IgD-negative memory B cell (primary cell): ENCODE measurements around the gene MMAB. TPM values are rescaled to one million over a fixed set of nuclear protein-coding genes. Genes with fewer than 3 reads are reported as not detected.

ENCODE experiments used
- H3K27ac Mint-ChIP-seq, 3 donors: one replicate each; pipeline ENCODE4 v1.8.0; 2020 to 2022; ENCODE audit warnings: mild to moderate bottlenecking in 3 of 3, mixed read lengths in 3 of 3, moderate library complexity in 1 of 3
- H3K27me3 Mint-ChIP-seq: one replicate; pipeline ENCODE4 v1.8.0; 2021; ENCODE audit warnings: mixed read lengths
- H3K36me3 Mint-ChIP-seq: one replicate; pipeline ENCODE4 v1.8.0; 2020; ENCODE audit warnings: mild to moderate bottlenecking, mixed read lengths
- H3K4me1 Mint-ChIP-seq, 3 donors: one replicate each; pipeline ENCODE4 v1.8.0; 2020 to 2022; ENCODE audit warnings: mixed read lengths in 3 of 3, mild to moderate bottlenecking in 1 of 3
- H3K4me3 Mint-ChIP-seq, 4 donors: one replicate each; pipeline ENCODE4 v1.8.0; 2020 to 2022; ENCODE audit warnings: mild to moderate bottlenecking in 4 of 4, mixed read lengths in 4 of 4, moderate library complexity in 3 of 4
- H3K9me3 Mint-ChIP-seq, 3 donors: one replicate each; pipeline ENCODE4 v1.8.0; 2020 to 2021; ENCODE audit warnings: mixed read lengths in 3 of 3, mild to moderate bottlenecking in 1 of 3
- polyA plus RNA-seq: library from polyadenylated mRNA; unstranded; fragments of 300-500 nt; fragmentation: Illumina TruSeq; gene quantifications from one replicate; pipeline ENCODE4 v1.2.3, GENCODE V29; 2021

The MMAB gene
- polyA plus RNA-seq, 1 donor from 2014 or later = 21.7 TPM

- Mint-ChIP-seq H3K27me3 (no peaks in the 10 kb centered on the region), H3K36me3 (peaks cover 2% of the 10 kb centered on the region), H3K27ac (no peak overlapping the region), H3K9me3 (no peaks in the 10 kb centered on the region), H3K4me3 (no peak overlapping the region), H3K4me1 (peaks cover 0 to 11% (median 6%) of the 10 kb centered on the region in 3 donors)
Measured at GRCh38 chr12:109596418-109597244, 23.3 kb upstream of the MMAB start.

DNA sequence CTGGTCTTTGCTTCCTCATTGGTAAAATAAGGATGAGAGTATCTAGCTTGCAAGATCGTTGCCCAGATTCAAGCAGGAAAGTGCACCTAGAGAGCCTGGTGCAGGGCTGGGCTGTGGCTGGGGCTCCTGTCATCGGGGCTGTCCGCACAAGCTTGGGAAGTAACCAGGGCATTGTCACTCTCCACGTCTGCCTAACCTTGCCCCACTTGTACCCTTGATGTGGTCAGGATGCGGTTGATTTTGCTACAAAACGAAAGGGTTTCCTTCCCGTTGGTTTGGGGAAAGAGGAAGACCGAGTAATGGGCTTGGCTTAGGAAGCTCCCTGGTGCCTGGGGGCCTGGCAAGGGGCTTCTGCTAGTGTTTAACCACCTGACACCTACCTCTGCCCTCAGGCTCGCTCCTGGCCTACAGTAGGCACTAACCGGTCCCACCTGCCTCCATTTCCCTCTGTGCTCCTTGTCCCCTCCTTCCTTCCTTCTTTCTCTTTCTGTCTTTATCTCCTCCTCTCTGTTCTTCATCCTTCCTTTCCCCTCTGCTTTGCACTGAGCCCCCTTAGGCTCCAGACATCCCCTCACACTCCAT lies 22.1 kb upstream of the MMAB start:
- Mint-ChIP-seq H3K4me3 (no peak overlapping the region), H3K27ac (peak overlapping the region in 1 of 3 donors; percentile 31), H3K4me1 (peaks cover 0 to 9% (median 6%) of the 10 kb centered on the region in 3 donors), H3K27me3 (no peaks in the 10 kb centered on the region), H3K9me3 (no peaks in the 10 kb centered on the region), H3K36me3 (peaks cover 2% of the 10 kb centered on the region)

DNA sequence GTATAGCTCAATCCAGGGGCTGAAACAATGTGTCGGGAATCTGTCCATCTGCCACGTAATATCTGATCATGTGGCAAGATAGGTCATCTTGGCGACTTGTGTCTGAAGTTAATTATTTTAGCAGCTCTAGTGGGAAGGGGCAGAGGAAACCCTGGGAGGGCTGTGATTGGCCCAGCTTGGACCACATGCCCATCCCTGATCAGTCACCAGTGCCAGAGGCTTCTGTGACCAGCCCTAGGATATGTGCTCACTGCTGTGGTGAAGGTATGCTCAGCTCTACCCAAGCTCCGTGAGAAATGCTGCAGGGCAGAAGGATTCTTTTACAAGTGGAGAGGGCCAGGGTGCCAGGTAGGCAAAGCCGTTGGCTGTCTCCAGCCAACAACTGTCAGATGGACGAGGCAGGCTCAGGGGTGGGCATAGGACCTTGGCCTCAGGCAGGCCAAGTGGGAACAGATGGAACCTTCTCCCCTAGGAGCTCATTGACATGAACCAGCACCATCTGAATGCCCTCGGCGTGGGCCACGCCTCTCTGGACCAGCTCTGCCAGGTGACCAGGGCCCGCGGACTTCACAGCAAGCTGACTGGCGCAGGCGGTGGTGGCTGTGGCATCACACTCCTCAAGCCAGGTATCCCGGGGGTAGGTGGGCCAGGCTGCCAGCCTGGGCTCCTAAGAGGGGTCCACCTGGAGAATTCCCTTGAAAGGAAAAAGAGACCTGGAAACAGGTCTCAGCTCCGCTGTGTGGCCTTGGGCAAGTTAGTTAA lies 21.4 kb upstream of the MMAB start:
- Mint-ChIP-seq H3K27me3 (no peaks in the 10 kb centered on the region), H3K27ac (no peak overlapping the region), H3K36me3 (peaks cover 2% of the 10 kb centered on the region), H3K4me1 (peaks cover 0 to 8% (median 6%) of the 10 kb centered on the region in 3 donors), H3K9me3 (no peaks in the 10 kb centered on the region), H3K4me3 (no peak overlapping the region)

DNA sequence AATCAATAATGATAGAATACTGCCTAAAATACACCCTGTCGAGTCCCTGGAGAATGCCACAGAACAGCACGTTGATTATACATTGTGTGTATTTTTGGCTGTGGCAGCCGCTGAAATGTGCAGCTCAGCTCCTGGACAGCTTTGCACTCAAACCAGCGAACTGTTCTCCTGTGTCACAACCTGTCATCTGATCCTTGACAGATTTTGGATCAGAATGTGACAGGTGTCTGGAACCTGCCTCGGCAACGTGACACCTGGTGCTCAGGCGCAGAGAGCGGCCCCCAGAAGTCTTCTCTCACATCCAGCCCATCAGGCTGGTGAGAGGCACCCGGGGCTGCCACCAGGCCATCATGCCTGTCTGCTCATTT lies 19.6 kb upstream of the MMAB start:
- H3K4me3 Mint-ChIP-seq = no peak overlapping the region
- H3K9me3 Mint-ChIP-seq = no peaks in the 10 kb centered on the region
- H3K4me1 Mint-ChIP-seq = peaks cover 0 to 6% (median 4%) of the 10 kb centered on the region in 3 donors
- H3K27me3 Mint-ChIP-seq = no peaks in the 10 kb centered on the region
- peaks cover 2% of the 10 kb centered on the region for H3K36me3 Mint-ChIP-seq
- no peak overlapping the region for H3K27ac Mint-ChIP-seq

DNA sequence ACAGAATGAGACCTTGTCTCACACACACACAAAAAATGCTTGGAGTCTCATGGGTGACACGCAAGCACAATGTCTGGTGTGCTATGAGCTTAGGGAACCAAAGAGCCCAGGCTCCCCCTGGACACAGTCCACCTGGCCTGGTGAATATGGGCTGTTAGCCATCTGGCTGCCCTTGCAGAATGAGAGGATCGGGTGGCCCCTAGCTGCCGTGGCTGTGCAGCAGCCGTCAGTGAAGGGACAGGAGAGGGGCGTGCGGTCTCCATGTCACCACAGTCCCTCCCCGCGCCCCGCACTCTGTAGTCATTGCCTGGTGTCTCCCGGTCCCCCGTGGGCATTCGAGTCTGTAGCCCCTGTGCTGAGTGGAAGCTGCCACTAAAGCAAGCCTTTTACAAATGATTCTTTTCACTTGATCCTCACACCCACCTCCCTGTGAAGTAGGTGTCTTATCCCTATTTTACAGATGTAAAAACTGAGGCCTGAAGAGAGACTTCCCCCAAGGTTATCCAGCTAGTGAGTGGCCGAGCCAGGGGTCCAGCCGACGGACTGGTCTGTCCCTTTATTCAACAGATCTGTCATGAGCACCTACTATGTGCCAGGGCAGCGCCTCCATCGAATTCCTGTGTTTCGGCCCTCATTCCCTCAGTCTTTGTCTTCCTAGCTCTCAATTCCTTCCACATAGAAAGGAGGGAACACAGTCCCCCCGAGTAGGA lies 19.0 kb upstream of the MMAB start:
- H3K4me3 Mint-ChIP-seq = no peak overlapping the region
- peaks cover 0 to 2% (median 0%) of the 10 kb centered on the region in 3 donors for H3K4me1 Mint-ChIP-seq
- no peak overlapping the region for H3K27ac Mint-ChIP-seq
- peaks cover 2% of the 10 kb centered on the region for H3K36me3 Mint-ChIP-seq
- H3K9me3 Mint-ChIP-seq = no peaks in the 10 kb centered on the region
- no peaks in the 10 kb centered on the region for H3K27me3 Mint-ChIP-seq

- H3K4me3 Mint-ChIP-seq = no peak overlapping the region
- H3K9me3 Mint-ChIP-seq = no peaks in the 10 kb centered on the region
- H3K36me3 Mint-ChIP-seq = peaks cover 4% of the 10 kb centered on the region
- no peak overlapping the region for H3K27ac Mint-ChIP-seq
- H3K27me3 Mint-ChIP-seq = no peaks in the 10 kb centered on the region
- peaks cover 0 to 2% (median 0%) of the 10 kb centered on the region in 3 donors for H3K4me1 Mint-ChIP-seq
Measured at GRCh38 chr12:109591041-109591440, 17.7 kb upstream of the MMAB start.

GRCh38 chr12:109590566-109590965 lies 17.3 kb upstream of the MMAB start:
- Mint-ChIP-seq H3K36me3 (peaks cover 2% of the 10 kb centered on the region), H3K4me3 (no peak overlapping the region), H3K9me3 (no peaks in the 10 kb centered on the region), H3K27me3 (no peaks in the 10 kb centered on the region), H3K4me1 (peaks cover 0 to 2% (median 0%) of the 10 kb centered on the region in 3 donors), H3K27ac (peak overlapping the region in 2 of 3 donors; percentile 39 to 53)

GRCh38 chr12:109589691-109590245 lies 16.5 kb upstream of the MMAB start:
- no peak overlapping the region for H3K27ac Mint-ChIP-seq
- H3K9me3 Mint-ChIP-seq = no peaks in the 10 kb centered on the region
- no peak overlapping the region for H3K4me3 Mint-ChIP-seq
- H3K36me3 Mint-ChIP-seq = peaks cover 2% of the 10 kb centered on the region
- no peaks in the 10 kb centered on the region for H3K27me3 Mint-ChIP-seq
- H3K4me1 Mint-ChIP-seq = peaks cover 0 to 2% (median 0%) of the 10 kb centered on the region in 3 donors

GRCh38 chr12:109589240-109589590 lies 15.9 kb upstream of the MMAB start:
- Mint-ChIP-seq H3K36me3 (peaks cover 2% of the 10 kb centered on the region), H3K27ac (no peak overlapping the region), H3K4me3 (no peak overlapping the region), H3K27me3 (no peaks in the 10 kb centered on the region), H3K4me1 (peaks cover 0 to 2% (median 0%) of the 10 kb centered on the region in 3 donors), H3K9me3 (no peaks in the 10 kb centered on the region)

DNA sequence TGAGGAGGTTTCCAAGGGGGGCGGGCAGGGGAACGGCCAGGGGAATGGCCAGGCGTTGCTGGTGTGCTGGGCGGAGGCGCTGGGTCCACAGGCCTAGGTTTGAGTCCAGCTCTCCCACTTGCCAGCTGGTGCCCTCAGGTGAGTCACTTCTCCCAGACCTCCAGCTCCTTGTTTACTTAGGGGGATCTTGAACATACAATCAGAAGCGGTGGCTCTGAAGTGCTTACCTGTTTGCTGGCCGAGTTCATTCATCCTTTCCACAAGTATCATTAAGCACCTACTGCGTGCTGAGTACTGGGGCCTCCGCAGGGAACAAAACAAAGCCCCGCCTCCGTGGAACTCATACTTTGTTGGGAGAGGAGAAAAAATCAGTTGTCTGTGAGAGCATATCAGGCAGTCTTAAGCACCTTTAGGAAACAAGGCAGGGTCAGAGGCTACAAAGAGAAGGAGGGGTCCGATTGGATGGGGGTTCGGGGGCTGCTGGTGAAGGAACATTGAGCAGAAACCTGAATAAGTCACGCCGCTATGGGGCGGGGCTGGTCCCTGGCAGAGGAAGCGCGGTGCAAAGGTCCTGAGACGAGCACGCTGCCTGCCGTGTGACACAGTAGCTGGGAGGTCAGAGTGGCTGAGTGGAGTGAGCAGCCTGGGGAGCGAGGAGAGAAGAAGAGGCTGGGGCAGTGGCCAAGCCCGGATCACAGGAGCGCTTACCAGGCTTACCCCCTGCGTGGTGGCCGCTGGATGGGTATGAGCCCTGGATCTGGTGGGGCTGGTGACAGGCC lies 15.3 kb upstream of the MMAB start:
- Mint-ChIP-seq H3K4me3 (no peak overlapping the region), H3K27me3 (no peaks in the 10 kb centered on the region), H3K36me3 (peaks cover 2% of the 10 kb centered on the region), H3K9me3 (no peaks in the 10 kb centered on the region), H3K4me1 (peaks cover 0 to 2% (median 0%) of the 10 kb centered on the region in 3 donors), H3K27ac (no peak overlapping the region)

- Mint-ChIP-seq H3K27me3 (no peaks in the 10 kb centered on the region), H3K9me3 (no peaks in the 10 kb centered on the region), H3K4me1 (no peaks in the 10 kb centered on the region), H3K4me3 (no peak overlapping the region), H3K36me3 (peaks cover 2% of the 10 kb centered on the region), H3K27ac (no peak overlapping the region)
Measured at GRCh38 chr12:109587921-109588320, 14.6 kb upstream of the MMAB start.

GRCh38 chr12:109586385-109587296 lies 13.3 kb upstream of the MMAB start:
- H3K36me3 Mint-ChIP-seq = peaks cover 2% of the 10 kb centered on the region
- H3K27me3 Mint-ChIP-seq = no peaks in the 10 kb centered on the region
- no peak overlapping the region for H3K4me3 Mint-ChIP-seq
- no peaks in the 10 kb centered on the region for H3K9me3 Mint-ChIP-seq
- H3K4me1 Mint-ChIP-seq = no peaks in the 10 kb centered on the region
- no peak overlapping the region for H3K27ac Mint-ChIP-seq

- Mint-ChIP-seq H3K4me1 (no peaks in the 10 kb centered on the region), H3K9me3 (no peaks in the 10 kb centered on the region), H3K36me3 (peaks cover 7% of the 10 kb centered on the region), H3K4me3 (no peak overlapping the region), H3K27ac (no peak overlapping the region), H3K27me3 (no peaks in the 10 kb centered on the region)
Measured at GRCh38 chr12:109583733-109584132, 10.4 kb upstream of the MMAB start.
